TTC549 (cell line): ENCODE measurements around the gene IL22RA1.

Experiments used
- FAIRE-seq: peaks from 2 replicates; lab custom pipeline; 2012; peaks lifted over from hg19 to GRCh38; lab: Jason Lieb, UNC

Gene IL22RA1

DNA sequence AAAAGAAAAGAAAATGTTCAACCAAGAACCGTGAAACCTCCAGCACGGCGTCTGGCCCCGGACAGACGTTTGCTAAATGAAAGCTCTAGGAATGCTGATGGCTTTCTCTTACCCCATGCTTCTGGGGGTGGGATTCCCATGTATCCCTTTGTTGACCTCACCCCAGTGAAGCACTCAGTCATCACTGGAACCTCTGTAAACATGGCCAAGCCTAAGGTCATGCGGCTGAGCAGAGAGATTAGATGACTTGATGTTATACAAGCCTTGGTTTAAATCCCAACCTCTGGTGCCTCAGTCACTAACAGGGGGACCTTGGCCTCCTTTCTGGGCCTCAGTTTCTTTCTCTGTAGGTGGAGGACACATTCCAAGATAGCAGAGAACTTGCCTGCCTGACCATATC, 28.2 kb downstream of the IL22RA1 start:
- FAIRE-seq, result no peak

DNA sequence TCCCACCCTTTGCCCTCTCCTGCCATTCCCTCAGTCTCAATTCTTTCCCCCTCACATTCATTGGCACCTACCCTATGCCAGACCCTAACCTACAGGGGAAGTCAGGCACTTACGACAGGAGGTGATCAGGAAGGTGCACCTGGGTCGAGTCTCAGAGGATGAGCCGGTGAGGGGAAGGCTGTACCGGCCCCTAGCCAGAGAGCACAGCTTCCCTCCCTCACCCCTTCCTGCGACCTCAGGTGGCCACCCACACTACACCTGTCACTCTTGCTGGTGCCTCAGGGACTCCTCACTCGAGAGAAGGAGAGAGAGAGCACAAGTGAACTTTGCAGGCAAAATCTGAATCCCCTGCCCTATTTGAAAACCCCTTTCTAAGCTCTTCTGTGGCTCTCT, 29.3 kb downstream of the IL22RA1 start:
- FAIRE-seq, result no peak

DNA sequence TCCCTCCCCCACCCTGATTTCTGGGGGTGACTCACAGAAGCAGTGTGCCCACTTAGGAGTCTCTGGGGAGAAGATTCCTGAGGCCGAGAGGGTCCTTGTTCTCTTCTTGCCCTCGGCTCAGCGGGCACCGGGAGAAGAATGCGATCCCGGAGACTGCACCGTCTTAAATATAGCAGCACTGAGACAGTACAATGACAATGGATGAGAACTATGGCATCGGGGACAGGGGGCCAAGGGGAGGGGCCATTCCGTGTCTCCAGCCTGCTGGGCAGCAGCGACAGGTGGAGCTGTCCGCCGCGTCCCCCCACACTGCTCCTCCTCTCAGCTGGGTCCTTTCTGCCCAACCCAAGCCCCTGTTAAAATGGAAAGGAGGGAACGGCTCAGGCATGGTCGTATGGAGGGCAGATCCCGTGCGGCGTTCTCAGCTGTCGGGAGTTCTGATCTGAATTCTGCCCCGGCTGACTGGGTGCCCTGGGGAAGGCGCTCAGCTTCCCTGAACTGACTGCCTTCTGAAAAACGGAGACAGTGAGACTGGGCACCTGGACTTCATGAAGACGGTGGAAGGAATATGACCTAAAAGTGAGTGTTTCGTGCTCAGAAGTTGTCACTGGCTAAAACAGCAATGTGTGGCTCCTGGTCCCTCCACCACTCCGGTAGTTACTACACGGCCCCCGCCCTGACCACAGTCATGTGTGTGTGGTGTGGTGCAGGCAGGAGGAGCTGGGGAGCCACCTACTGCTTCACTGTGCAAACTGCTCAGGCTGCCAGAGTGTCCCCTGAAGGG, 30.8 kb downstream of the IL22RA1 start, which contains the start of gene MYOM3:
Gene MYOM3, minus strand, starts transcription at position 140 of the 784 bp plus-strand sequence. CDS start 3,499 bp downstream, outside the sequence.
- no peak for FAIRE-seq

DNA sequence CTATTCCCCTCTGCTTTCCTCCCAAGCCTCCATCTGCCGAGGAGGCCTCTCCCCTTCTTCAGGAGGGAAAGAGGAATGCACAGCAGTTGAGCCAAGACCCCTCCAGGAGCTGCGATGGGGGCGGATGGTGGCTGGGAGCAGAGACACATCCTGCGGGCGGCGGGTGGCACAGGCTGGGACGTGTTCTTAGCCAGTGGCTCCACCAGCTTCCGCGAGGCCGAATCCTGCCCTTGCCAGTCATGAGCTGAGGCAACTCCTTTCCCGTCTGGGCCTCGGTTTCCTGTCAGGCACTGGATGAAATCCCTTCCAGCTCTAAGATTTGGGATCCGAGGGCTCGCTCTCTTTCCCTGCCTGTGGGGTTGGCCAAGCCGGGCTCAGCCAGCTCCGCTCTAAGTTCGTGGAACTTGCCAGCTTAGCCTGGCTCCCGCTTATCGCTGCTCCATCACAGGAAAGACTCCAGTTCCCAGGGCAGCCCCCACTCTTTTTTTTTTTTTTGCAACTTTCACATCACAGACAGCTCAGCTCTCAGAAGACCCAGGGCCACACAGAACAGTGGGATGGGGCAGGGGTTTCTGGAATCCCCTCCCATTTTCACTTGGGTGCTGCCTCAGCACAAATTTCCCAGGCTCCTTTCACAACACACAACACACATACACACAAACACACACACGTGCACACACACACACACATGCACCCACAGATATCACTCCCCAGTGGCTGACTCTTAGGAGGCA, 31.5 kb downstream of the IL22RA1 start:
- FAIRE-seq, result no peak

- FAIRE-seq, result no peak
Observed at GRCh38 chr1:24110642-24111261, 32.2 kb downstream of the IL22RA1 start.

- no peak for FAIRE-seq
Observed at GRCh38 chr1:24109686-24110475, 33.1 kb downstream of the IL22RA1 start.

GRCh38 chr1:24109166-24109483, 33.8 kb downstream of the IL22RA1 start:
- no peak for FAIRE-seq

DNA sequence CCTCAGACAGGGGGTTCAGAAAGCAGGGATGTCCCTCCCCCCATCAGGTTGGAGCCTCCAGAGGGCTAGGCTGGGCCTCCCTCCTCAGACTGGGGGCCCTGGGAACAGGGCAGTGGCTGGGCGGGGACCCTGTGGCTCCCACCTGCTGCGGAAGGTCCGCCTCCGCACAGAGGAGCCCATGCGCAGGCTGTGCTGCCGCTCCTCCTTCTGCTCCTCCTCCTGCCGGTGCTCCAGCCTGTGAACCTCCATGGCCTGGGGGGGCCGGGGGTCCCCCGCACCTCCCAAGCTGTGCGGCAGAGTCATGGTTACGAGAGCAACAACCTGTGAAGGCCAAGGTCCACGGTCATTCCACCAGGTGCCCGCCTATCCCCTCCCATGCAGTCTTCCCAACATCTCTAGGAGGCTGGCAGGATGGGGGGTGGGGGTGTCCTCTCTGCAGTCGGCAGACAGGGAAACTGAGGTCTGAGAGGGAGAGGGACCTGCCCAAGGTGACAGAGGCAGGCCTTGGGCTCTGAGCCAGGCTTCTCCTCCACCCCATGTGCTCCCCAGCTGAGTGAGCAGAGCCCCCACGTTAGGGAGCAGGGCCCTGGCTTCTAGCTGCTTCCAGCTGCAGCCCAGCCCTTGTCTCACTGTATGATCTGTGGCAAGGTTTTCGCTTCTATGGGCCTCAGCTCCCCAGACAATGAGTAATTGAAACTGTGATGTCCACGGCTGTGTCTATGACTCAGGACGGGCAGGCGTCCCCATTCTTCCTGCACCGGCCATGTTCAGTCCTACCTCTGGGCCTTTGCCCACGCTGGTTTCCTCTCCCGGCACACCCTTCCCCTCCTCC, 34.4 kb downstream of the IL22RA1 start:
- FAIRE-seq, result no peak

DNA sequence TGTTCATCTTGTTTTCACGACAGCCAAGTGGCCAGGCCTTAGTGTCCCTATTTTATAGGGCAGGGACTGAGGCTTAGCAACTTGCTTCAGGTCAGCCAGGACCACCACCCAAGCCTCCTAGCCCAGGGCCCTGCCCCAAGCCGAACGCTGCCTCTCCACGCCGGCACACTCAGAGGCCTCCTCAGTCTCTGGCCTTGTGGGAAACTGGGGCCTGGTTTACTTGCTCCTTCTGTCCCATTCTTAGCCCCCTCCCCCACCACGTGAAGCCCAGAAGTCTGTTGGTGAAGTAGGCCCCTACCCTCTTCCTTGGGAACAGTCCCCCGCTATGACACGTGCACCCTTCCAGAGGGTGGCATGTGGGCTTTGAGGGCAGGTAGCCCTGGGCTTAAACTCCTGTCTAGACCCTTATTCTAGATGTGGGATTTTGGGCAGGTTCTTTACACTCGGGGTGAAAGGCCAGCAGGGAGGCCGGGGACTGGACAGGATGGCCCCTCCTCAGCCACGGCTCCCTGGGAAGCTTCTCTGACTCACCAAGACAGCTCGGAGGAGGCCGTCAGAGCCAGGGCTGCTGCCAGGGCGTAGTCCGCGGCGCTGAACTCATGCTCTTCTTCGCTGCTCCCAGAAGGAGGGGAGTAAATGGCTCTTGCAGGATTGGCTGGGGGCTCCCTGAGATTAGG, 35.3 kb downstream of the IL22RA1 start:
- no peak for FAIRE-seq

DNA sequence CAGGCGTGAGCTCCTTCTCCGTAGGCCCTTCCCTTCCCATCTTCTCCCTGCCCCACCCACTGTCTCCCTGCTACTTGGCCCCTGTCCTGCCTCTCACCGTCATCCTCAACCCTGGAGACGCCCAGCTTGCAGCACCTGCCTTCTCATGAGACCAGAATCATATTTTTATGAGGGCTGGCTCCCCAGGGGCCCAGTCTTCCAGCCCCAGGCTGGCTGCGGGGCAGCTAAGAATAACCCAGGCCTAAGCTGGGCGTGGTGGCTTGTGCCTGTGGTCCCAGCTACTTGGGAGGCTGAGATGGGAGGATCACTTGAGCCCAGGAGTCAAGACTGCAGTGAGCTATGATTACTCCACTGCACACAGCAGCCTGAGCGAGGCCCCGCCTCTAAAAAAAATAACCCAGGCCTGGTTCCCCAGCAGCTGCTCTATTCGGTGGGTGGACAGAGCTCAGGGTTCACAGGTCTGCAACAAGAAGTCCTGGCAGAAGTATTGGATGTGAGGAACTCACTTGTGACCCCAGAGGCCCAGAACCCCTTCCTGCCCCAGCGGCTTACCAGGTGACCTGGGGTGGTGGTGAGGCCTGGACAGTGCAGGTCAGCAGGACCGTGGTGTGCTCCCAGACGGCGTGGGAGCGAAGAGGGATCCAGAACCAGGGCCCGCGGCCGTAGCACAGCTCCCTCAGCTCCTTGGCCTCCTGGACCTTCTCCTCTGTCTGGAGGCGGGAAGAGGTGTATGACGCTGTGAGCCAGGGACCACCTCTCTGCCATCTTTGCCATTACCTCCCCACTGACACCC, 37.4 kb downstream of the IL22RA1 start:
- no peak for FAIRE-seq

GRCh38 chr1:24104854-24105253, 38.1 kb downstream of the IL22RA1 start:
- no peak for FAIRE-seq

DNA sequence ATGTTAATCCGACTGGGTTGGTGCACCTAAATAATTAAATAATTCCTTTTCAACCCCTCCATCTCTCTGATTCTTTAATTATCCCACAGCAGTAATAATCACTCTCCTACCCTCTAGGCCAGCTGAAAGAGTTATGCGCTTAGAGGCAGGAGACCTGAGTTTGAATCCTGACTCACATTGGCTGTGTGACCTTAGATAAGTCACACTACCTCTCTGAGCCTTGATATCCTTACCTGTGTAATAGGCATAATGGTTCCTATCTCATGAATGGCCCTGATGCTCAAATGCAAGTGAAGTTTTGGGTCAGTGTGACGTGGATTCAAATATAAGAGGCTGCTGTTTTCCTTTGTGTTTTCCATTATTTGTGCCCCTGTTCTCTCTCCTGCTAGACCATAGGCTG, 39.1 kb downstream of the IL22RA1 start:
- no peak for FAIRE-seq

DNA sequence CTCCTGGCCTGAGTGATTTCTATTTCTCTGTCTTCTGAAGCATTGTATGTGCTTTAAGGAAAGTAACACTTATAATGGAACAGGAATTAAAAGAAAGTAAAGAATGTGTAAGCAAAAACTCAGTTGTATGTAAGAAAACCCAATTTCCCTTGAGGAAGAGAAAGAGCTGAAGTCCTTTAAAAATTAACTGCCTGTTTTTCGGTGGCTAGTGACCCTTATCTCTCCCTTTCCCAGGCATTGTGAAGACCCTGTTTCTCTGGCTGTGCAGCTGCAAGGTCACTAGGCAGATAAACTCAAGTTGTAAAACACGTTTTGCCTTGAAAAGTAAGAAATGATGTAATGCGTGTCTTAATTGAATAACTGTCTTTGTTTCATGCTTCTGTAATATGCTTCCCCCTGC, 39.5 kb downstream of the IL22RA1 start:
- no peak for FAIRE-seq

DNA sequence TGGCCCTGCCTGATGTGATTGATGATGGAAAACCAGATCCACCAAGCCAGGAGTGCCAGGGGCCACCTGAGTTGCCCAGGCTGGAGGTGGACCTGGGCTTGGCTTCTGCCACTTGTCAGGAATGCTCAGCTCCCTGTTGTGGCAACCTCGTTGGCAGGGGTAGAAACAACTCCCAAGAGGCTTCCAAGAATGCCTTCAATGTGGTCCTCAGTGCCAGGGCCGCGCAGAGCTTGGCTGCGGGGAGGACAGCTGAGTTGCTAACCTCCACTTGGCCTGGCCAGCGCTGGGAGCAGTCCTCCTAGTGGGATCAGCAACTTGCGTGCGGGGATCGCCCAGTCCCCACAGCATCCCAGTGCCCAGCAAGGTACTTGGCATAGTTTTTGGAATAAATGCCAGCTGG, 40.0 kb downstream of the IL22RA1 start:
- FAIRE-seq, result no peak

GRCh38 chr1:24101796-24102586, 40.9 kb downstream of the IL22RA1 start:
- no peak for FAIRE-seq

DNA sequence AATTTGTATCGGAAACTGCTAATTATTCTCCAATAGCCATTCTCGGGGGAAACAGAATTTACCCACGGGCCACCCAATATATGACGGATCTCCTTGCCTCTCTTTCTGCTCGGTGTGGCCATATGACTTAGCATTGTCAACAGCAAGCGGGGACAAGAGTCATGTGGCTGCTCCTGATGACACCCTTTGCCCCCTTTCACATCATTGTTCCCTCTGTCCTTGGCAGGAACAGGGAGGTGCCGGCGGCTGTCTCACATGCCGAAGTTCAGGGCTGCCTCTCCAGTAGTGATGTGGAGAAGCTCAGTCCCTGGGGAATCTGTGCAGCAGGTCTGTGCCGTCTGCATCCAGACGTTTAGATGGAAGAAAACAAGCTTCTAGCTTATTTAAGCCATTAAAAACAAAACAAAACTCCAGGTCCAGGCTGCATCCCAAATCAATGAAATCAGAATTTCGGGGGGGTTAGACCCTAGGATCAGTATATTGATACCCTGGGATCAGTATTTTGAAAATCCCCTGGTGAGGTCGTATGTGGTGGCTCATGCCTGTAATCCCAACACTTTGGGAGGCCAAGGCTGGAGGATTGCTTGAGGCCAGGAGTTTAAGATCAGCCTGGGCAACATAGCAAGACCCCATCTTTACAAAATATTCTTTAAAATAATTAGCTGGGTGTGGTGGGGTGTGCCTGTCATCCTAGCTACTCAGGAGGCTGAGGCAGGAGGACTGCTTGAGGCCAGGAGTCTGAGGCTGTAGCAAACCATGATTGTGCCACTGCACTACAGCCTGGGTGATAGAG, 41.8 kb downstream of the IL22RA1 start:
- FAIRE-seq, result no peak

DNA sequence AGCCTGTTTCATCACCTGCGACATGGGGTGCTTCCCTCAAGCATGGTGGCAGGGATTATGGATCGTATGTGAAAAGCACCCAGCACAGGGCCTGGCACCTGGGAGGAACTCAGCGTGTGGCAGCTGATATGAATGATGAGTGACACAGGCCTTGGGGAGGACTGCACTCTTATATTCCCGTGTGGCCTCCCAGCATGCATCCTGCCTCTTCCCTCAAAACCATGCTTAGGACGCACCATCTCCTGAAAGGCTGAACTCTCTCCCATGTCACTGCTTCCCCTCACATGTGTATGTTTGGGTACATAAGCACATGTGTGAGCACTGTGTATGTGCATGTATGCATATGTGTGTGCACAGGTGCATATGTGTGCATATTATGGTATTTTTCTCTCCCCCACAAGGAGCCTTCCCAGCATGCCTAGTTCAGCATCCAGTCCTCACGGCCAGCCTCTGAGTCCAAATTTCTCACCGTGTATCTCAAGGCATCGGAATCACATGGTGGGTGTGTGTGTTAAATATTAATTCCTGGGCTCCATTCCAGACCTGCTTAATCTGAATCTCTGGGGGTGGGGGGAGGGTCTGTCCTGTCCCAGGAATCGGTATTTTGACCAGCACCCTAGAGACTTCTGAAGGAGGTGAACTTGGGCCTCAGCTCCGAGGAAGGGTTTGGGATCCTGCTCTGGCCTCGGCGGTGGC, 43.8 kb downstream of the IL22RA1 start:
- FAIRE-seq, result no peak

GRCh38 chr1:24098102-24098501, 44.8 kb downstream of the IL22RA1 start:
- no peak for FAIRE-seq
